Measurements from ENCODE around the gene NLRP10.
"Not testable (repeated sequence)": the region's sequence is repeated elsewhere in the genome, so short reads cannot be mapped to it uniquely, and the experiment has no call there.

Gene NLRP10

DNA sequence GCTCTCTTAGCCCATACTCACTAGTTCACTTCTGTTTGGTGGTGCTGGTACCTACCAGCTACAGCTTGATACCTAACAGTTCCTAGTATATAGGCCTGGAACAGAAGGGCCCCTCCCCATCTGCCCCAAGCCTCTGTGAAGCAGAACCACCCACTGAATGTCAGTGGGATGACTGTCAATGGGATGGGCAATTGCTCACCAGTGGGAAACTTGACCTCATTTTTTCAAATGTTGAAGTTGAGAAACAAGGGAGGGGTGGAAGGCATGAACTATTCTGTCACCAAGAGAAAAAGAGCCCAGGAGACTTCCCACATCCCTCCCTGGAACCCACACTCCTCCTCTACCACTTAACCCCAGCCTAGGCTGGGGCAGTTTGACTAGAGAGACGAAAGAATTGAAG is at the start of gene NLRP10:
Gene NLRP10, minus strand, starts transcription at position 62 of the 400 bp plus-strand sequence. CDS start 1,952 bp downstream, outside the sequence.
- DNase-seq (ENCODE audit: low read depth in 2 of 2): peak in 1 of 2 experiments; percentile 31

GRCh38 chr11:8013833-8014232 is 48.6 kb upstream of the NLRP10 start:
- no peak for DNase-seq (ENCODE audit: low read depth in 2 of 2)

DNA sequence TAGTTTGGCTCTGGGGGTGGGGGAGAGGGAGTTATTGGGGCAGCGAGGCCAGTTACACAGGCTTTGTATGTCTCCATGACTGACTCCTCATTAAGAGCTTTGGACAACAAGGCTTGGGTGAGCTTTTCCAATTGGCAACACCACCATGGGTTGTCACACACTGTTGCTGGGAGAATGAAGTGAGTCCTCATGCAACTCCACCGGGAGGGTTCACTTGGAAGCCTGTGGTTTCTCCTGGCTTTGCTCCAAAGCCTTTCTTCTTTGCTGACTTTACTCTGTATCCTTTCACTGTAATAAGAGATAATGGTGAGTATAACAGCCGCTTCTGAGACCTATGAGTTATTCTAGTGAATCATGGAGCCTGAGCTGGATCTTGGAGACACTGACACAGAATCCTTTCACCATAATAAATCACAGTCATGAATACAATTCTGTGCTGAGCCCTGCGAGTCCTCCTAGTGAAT is 46.8 kb upstream of the NLRP10 start:
- DNase-seq (ENCODE audit: low read depth in 2 of 2): peak; percentile 85 to 87

GRCh38 chr11:8011371-8011770 is 46.1 kb upstream of the NLRP10 start:
- no peak for DNase-seq (ENCODE audit: low read depth in 2 of 2)

- no peak for DNase-seq (ENCODE audit: low read depth in 2 of 2)
These were observed 44.6 kb upstream of the NLRP10 start for GRCh38 chr11:8009856-8010255.

GRCh38 chr11:8008212-8008611 is 43.0 kb upstream of the NLRP10 start:
- no peak for DNase-seq (ENCODE audit: low read depth in 2 of 2)

- DNase-seq (ENCODE audit: low read depth in 2 of 2): peak in 1 of 2 experiments; percentile 39
These were observed 41.2 kb upstream of the NLRP10 start for GRCh38 chr11:8006349-8006977.

- no peak for DNase-seq (ENCODE audit: low read depth in 2 of 2)
These were observed 40.3 kb upstream of the NLRP10 start for GRCh38 chr11:8005556-8005955.

DNA sequence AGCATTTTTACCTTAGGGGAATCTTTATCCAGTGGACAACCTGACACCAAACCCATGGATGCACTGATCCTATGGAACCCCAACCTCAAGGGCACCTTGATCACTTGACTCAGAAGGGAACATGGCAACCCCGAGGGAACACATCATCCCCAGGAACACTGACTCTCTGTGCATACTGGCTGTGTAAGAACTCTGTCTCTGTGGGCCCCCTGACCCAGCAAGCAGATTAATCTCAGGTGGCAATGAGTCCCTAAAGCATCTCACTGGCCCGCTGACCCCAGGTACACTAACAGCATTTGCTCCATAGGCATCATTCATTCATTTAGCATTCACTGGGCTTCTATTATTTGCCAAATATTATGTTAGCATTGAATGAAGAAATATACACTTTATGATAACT is 38.8 kb upstream of the NLRP10 start:
- no peak for DNase-seq (ENCODE audit: low read depth in 2 of 2)

DNA sequence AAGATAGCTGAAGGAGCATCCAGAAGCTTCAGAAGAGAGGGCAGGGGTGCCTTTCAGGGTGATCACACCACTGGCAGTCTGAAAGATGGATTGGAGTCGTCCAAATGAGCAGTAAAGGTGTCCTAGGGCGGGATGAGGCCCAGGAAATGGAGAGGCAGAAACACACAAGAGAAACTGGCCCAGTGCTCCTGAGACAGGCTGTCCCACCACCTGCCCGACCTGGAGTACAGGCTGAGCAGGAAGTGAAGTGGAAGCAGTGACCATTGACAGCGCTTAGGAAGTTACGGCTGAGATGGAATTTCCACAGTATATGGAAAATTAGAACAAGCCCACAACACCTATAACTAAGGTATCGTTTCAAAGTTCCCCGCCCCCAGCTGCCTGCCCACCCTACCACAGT is 37.9 kb upstream of the NLRP10 start:
- no peak for DNase-seq (ENCODE audit: low read depth in 2 of 2)

DNA sequence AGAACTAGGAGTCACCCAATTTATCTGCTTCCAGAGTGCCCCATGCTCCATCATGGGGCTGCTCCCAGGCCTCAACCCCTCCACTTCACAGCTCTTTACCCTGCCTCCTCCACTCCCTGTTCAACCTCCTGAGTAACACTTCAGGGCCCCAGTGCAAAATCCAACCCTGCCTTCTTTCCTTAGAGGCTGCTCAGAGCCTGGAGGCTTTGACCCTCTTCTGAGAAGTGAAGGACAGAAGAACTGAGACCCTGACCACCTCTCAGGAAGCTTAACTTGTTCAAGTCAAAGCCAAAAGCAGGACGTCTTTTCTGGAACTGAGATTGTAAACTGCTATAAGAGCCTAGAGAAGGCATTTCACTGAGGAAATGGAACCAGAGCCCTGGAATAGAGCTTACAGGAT is 37.4 kb upstream of the NLRP10 start:
- no peak for DNase-seq (ENCODE audit: low read depth in 2 of 2)

- no peak for DNase-seq (ENCODE audit: low read depth in 2 of 2)
These were observed 35.1 kb upstream of the NLRP10 start for GRCh38 chr11:8000390-8000789.

- DNase-seq (ENCODE audit: low read depth in 2 of 2): no peak
These were observed 34.5 kb upstream of the NLRP10 start for GRCh38 chr11:7999795-8000194.

DNA sequence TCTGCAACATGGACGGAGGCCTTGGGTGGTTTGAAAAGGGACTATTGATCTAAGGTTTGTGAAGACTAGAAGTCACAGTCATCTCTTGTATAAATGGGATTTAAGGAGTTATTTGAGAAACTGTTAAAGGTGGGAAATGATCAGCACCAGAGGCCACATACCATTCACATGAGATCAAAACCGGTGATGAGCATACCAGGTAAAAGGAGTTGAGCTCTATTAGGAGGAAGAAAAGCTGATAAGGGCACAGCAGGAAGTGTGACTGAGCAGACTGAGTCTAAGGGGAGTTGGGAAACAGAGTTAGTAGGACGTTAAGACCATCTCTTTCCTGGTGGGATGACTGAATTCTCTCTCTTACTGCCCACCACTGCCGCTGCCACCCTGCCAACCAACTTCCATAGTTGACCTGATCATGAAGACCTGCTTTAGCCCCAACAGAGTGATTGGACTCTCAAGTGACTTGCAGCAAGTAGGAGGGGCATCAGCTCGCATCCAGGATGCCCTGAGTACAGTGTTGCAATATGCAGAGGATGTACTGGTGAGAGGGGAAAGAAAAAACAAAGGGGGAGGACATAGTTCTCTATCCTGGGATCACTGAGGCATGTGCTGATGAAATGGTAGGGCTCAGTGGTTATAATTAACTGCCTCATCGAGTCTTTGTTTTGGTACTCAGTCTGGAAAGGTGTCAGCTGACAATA is 29.5 kb upstream of the NLRP10 start:
- DNase-seq (ENCODE audit: low read depth in 2 of 2): no peak

- not testable (repeated sequence) for DNase-seq (ENCODE audit: low read depth in 2 of 2)
These were observed 22.3 kb upstream of the NLRP10 start for GRCh38 chr11:7987560-7987883.

GRCh38 chr11:7986768-7987559 is 21.7 kb upstream of the NLRP10 start, which contains the start of gene EIF3F:
EIF3F (plus strand) TSS chr11:7987337; CDS start chr11:7987353, 16 bp downstream.
- peak; percentile 99 for DNase-seq (ENCODE audit: low read depth in 2 of 2)

DNA sequence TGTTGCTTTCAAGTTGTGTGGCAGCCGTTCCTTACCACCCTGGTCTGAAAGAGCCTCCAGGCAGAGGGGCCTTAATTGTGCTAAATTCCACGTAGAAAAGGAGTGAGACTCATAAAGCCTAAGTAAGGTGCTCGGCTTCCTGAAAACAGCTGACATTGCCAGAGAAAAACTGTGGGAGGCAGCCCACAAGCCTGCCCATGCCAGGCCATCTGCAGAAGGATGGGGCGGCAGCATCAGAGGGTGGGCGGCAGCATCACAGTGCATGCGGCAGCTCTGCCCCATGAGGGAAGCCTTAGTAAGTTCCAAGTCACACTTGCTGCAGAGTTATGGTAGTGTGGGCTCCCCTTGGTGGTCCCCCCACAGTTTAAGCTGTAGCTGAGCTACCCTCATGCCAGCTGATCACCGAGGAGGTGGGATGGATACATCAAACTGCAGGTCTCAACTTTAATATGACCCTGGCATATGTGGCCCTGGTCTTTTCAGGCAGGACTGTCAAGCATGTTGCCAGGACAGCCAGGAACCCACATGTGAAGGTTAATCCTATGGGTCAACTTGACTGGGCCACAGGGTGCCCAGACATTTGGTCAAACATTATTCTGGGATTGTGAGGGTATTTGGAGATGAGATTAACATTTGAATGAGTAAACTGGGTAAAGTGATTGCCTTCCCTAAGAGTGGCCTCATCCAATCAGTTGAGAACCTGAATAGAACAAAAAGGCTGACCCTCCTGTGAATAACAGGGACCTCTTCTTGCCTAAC is 18.8 kb upstream of the NLRP10 start:
- no peak for DNase-seq (ENCODE audit: low read depth in 2 of 2)

- no peak for DNase-seq (ENCODE audit: low read depth in 2 of 2)
These were observed 17.4 kb upstream of the NLRP10 start for GRCh38 chr11:7982582-7983119.

- DNase-seq (ENCODE audit: low read depth in 2 of 2): no peak
These were observed 16.4 kb upstream of the NLRP10 start for GRCh38 chr11:7981619-7982157.

- DNase-seq (ENCODE audit: low read depth in 2 of 2): peak; percentile 66 to 71
These were observed 12.1 kb upstream of the NLRP10 start for GRCh38 chr11:7977232-7977917.

- no peak for DNase-seq (ENCODE audit: low read depth in 2 of 2)
These were observed 9.4 kb upstream of the NLRP10 start for GRCh38 chr11:7974668-7975067.
